GM18502 (cell line): Measurements from ENCODE around the gene LMX1A.

Experiments used
- ATAC-seq: cut with Tn5 transposase; IDR thresholded peaks from one replicate; pipeline ENCODE4 v1.9.1; 2021; ENCODE audit warnings: mild to moderate bottlenecking; ENCODE audit not compliant: unreplicated experiment, poor library complexity

LMX1A gene

GRCh38 chr1:165174491-165174890 is 182.0 kb downstream of the LMX1A start:
- ATAC-seq = no peak

GRCh38 chr1:165173818-165174217 is 182.7 kb downstream of the LMX1A start:
- ATAC-seq = no peak

GRCh38 chr1:165173409-165173808 is 183.1 kb downstream of the LMX1A start:
- ATAC-seq = no peak

GRCh38 chr1:165172666-165173065 is 183.8 kb downstream of the LMX1A start:
- no peak for ATAC-seq

GRCh38 chr1:165169729-165170128 is 186.8 kb downstream of the LMX1A start:
- no peak for ATAC-seq

GRCh38 chr1:165169028-165169427 is 187.5 kb downstream of the LMX1A start:
- ATAC-seq = no peak

GRCh38 chr1:165168467-165168866 is 188.0 kb downstream of the LMX1A start:
- no peak for ATAC-seq

- no peak for ATAC-seq
These were observed 193.8 kb downstream of the LMX1A start for GRCh38 chr1:165162671-165163241.

- no peak for ATAC-seq
These were observed 195.4 kb downstream of the LMX1A start for GRCh38 chr1:165161130-165161529.

GRCh38 chr1:165153182-165153581 is 203.3 kb downstream of the LMX1A start:
- no peak for ATAC-seq

GRCh38 chr1:165152727-165153126 is 203.8 kb downstream of the LMX1A start:
- ATAC-seq = no peak

- no peak for ATAC-seq
These were observed 204.4 kb downstream of the LMX1A start for GRCh38 chr1:165152109-165152508.
